Caki2 (cell line): ENCODE data around the gene AIMP2. TPM values are rescaled to one million over a fixed set of nuclear protein-coding genes. Genes with fewer than 3 reads are reported as not detected.
"Not testable (repeated sequence)": the region's sequence is repeated elsewhere in the genome, so short reads cannot be mapped to it uniquely, and the experiment has no call there.

Experiments used
- DNase-seq: peaks from one replicate; pipeline ENCODE4 v3.0.0-alpha.2; 2015; ENCODE audit warnings: low read depth
- in situ Hi-C: cut with HindIII; loops from 2 replicates; pipeline ENCODE4 v1.10.0; 2016; ENCODE audit warnings: low sequenced_read_pairs, low pct_unique_long_range_greater_than_20kb, mixed read lengths
- total RNA-seq: library from RNA; depleted of rRNA; stranded (reverse); fragments of >200 nt; shearing (Covaris generic); gene quantifications from 2 replicates; pipeline ENCODE4 v1.2.3, GENCODE V29; 2014; ENCODE audit warnings: low replicate concordance; rRNA removed

Gene AIMP2
- 114 and 138 TPM in 2 replicates for total RNA-seq

DNA sequence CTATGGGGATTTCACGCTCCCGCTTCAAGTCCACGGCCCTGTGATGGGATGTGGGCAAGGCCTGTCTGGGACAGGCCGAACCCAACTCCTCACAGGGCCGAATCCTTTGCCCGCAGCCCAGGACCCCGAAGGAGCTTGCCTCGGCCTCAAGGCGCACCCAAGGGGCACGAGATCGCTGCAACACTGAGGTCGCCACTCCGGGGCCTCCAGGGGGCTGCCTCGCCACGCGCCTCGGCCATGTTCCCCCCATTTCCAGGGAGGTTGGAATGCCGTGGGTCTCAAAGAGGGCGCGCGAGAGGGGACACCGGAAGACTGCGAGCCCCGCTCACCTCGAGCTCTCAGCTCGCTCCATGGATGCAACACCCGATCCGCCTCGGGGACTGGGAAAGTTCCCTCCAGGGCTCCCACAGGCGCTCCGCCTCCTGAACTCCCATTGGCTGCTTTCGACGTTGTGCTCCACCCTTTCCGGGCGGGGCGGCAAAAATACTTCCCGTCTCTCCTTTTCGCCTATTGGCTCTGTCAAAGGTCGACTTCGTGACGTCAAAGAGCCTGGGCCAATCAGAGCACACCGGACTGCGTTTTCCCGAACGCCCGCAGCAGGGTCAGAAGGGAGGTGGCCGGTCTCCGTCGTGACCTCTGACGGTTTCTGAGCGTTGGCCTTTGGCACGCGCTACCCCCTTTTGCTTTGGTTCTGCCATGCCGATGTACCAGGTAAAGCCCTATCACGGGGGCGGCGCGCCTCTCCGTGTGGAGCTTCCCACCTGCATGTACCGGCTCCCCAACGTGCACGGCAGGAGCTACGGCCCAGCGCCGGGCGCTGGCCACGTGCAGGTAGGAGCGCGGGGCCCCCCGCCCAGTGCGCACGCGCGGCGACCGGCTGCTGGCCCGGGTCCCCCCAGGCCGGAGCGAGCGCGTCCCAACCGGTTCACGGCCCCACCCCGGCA, at the start of gene AIMP2, which contains the start of gene PMS2:
TSS of gene AIMP2 (plus strand) at position 605 of the 944 bp plus-strand sequence. CDS start at position 697, 92 bp downstream.
TSS of gene PMS2 (minus strand) at position 382 of the 944 bp plus-strand sequence. CDS start at position 352, 30 bp downstream.
- in situ Hi-C loops = no loop called here

DNA sequence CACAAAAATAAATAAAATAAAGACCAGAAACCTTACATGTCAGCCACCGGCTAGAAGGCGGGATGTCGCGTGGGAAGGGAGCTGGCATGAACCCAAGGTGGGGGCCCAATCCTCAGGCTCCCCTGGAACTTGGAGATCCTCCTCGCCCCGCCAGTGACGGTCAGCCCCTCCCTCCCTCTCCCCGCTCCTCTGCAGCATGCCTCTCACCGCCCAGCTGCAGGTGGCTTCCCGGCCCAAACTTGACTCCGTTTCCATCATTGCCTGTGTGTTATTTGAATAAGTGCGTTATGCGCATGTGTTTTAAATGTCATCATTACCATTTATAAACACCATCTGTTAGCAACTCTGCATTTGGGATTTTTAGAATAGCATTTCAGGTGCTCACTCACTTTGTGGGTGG, 45.9 kb upstream of the AIMP2 start:
- DNase-seq, in situ Hi-C loops: not testable (repeated sequence)

More for the DNA sequence above, at the start of gene AIMP2, which contains the start of gene PMS2:
- peak; percentile 100 for DNase-seq

DNA sequence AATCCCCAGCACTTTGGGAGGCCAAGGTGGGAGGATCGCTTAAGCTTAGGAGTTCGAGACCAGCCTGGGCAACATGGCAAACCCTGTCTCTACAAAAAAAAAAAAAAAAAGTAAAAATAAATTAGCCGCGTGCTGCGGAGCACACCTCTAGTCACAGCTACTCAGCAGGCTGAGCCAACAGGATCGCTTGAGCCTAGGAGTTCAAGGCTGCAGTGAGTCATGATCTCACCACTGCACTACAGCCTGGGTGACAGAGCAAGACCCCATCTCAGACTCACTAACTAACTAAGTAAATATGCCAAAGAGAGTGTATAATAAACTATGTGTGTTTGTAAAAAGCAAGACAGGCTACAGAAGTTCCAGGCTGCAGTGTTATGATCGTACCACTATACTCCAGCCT, 45.3 kb upstream of the AIMP2 start:
- DNase-seq, in situ Hi-C loops: not testable (repeated sequence)

DNA sequence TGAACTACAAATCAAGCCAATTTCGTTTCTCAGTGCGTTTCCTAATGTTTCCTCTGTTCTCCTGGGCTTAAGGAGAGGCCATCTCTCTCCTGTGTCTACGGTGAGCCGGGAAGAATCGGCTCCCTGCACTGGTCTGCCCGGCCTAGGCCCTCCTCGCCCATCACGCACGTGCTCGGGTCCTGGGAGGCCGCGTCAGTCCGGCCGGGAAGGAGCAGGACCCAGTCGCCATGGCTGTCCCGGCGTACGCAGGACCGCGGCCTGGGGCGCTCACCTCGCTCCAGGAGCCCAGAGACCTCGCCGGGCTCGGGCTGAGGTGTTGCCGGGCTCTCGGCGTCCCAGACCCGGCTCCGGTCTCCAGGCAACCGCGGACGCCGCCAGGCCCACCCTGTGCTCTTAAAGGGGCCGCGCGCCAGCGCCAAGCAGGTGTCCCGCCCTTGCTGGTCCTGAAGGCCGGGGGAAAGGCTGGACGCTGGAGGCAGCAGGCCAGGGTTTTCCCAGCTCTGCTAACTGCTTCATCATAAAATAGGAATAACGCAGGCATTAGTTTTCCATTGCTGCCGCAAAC, 38.6 kb upstream of the AIMP2 start, which contains the start of gene RSPH10B:
TSS of gene RSPH10B (minus strand) at position 343 of the 565 bp plus-strand sequence. CDS start 3,573 bp downstream, outside the sequence.
- in situ Hi-C loops, DNase-seq: not testable (repeated sequence)

DNA sequence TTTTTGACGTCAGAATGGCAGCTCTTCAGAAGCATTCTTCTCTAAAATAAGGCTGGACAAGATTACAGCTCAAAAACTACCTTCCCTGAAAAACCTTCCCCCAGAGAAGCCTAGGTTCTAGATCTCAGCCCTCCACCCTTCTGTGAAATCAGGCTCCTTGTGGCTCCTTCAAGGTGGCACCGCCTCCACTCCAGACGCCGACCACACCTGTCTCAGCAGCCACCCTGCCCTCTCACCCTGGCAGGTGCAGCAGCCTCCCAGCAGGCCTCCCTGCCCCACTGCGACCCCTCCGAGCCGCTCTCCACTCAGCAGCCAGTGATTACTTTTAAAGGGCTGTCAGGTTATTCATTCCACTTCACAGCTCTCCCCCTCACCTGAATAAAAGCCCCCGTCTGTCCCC, 35.5 kb upstream of the AIMP2 start:
- in situ Hi-C loops, DNase-seq: not testable (repeated sequence)

DNA sequence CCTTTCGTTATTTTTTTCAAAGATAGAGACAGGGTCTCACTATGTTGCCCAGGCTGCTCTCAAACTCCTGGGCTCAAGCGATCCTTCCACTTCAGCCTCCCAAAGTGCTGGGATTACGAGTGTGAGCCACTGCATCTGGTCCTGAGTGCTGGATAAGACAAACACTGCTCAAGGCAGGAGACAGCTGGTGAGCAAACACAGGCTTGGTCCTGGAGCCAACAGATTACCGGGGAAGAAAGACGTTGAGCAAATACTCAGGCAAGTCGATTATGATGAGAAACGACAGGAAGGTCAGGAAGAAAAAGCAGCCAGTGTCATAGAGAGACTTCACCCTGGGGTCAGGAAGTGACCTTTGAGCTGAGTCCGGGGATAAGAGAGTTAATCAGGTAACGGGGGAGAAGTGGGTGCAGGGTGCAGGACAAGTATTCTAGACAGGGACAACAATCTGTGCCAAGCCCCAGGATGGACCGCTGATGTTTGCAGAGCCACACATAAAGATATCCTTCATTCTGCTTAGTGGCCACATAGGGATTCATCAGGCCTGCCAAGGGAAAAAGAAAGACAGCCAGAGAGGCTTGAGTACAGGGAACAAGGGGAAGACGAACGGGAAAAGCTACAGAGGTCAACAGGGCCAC, 29.3 kb upstream of the AIMP2 start:
- DNase-seq, in situ Hi-C loops: not testable (repeated sequence)

DNA sequence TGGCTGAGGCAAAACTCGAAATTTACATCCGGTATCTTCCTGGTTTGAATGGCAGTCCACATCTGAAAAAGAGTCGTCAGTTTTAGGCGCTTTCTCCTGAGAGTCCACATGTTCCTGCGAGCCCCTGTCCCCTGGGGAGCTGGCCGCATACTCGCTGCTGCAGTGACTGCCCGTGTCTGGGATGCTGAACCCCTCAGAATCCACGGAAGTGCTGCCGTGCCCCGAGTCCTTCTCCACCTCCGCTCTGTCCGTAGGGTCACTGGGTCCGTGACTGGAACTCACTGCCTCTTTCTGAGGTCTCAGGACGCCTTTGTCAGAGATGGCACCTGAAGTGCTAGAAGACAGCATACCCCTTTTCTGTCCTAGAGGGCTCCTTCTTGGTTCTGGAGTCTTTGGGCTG, 22.0 kb upstream of the AIMP2 start:
- in situ Hi-C loops, DNase-seq: not testable (repeated sequence)

DNA sequence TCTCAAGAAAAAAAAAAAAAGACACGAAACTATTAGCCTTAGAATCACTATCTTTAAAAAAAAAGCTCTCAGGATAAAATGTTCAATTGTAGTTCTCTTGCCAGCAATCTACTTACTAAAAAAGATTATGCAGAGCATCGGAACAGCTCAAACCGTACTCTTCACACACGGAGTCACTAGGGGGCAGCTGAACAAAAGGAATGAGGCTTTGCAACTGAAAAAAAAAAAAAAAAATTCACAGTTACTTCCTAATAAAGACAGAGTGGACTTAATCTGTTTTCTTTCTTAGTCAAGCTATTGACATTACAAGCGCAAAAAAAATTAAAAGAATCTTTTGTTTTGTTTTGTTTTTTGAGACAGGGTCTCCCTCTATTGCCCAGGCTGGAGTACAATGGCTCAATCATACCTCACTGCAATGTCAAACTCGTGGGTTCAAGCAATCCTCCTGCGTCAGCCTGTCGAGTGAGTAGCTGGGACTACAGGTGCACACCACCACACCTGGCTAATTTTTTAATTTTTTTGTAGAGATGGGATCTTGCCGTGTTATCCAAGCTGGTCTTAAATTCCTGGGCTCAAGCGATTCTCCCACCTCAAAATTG, 11.8 kb upstream of the AIMP2 start:
- in situ Hi-C loops = no loop called here
- peak; percentile 85 for DNase-seq

DNA sequence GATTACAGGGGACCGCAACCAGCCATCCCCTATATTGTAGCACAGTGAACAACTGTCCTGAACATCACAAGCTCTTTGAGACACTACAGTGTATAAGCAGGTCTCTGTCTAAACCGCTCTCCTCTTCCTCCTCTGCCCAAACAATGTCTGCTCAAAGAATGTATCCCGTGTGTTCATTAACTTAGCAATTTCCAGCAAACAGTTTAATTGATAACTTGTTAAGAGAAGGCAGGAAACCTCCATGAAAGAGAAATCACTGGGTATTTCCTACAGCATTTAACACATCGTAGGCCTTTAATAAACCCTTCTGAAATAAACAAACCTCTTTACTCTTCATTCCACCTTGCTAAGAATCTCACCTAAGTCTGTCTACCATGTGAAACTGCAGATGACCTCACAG, 1.7 kb upstream of the AIMP2 start:
- in situ Hi-C loops = no loop called here

DNA sequence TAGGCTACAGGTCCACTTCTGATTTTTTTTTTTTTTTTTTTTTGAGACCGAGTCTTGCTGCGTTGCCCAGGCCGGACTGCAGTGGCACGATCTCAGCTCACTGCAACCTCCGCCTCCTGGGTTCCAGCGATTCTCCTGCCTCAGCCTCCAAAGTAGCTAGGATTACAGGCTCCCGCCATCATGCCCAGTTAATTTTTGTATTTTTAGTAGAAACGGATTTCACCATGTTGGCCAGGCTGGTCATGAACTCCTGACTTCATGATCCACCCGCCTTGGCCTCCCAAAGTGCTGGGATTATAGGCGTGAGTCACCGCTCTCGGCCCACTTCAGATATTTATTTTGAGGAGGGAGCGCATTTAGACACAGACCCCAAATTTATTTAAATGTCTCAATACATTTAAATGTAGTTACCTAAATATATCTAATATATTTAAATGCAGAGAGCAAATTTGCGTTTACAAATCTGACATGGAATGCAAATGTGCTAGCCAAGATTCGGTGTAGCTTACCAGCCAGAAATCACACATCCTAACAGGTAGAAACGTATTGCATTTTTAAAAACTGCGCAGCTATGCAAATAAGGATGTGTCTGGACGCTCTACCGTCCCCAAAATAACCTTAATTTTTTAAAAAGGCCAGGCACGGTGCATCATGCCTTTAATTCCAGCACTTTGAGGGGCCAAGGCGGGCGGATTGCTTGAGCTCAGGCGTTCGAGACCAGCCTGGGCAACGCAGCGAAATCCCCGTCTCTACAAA, 1.1 kb upstream of the AIMP2 start:
- in situ Hi-C loops, DNase-seq: not testable (repeated sequence)

More for the DNA sequence above, 1.7 kb upstream of the AIMP2 start:
- DNase-seq = no peak

DNA sequence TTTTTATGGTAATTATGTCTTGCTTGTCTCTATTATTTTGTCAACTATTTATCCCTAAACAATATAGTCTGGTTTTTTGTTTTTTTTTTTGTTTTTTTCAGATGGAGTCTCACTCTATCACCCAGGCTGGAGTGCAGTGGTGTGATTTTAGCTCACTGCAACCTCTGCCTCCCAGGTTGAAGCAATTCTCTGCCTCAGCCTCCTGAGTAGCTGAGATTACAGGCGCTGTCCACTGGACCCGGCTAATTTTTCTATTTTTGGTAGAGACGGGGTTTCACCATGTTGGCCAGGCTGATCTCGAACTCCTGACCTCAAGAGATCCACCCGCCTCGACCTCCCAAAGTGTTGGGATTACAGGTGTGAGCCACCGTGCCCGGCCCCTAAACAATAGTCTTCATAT, 1.3 kb downstream of the AIMP2 start:
- in situ Hi-C loops, DNase-seq: not testable (repeated sequence)

DNA sequence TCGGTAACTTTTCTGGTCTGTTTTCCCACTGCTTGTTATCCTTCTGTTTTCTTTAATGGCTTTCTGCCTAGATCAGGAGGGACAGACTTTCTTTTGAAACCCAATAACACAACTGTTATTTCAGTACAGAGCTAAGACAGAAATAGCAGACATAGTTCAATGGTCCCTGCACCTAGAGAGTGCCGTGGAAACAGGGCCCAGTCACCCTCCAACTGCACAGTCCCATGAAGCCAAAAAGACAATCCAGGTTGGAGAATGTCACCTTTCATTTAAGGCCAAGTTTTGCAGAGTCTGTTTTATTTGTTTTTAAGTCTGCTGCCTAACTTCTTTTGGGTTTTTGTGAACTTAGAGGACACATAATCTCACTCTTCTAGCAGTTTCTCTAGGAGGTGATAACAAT, 2.5 kb downstream of the AIMP2 start:
- no peak for DNase-seq
- in situ Hi-C loops = no loop called here

DNA sequence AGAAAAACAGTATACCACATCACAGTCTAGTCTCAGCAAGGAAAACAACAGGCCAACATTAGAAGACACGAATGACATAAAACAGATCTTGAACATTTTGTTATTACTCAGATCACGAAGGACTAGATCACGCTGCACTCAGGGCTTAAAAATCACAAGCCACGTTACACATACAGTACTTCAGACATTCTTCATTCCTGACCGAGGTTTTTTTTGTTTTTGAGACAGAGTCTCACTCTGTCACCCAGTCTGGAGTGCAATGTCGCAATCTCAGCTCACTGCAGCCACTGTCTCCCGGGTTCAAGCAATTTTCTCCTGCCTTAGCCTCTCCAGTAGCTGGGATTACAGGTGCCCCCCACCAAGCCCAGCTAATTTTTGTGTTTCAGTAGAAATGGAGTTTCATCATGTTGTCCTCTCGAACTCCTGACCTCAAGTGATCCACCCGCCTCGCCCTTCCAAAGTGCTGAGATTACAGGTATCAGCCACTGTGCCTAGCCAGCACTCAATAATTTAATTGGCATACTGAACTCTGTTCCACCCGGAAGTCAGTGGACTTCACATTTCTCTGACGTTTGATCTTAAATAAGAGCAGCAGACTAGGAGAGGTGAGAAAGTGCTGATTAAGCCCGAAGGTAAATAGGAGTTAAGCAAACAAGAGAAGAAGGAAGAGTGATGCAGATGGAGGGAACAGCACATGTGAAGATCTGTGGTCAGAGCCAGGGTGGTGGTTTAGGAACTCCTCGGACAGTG, 3.5 kb downstream of the AIMP2 start:
- in situ Hi-C loops = no loop called here
- DNase-seq = no peak

DNA sequence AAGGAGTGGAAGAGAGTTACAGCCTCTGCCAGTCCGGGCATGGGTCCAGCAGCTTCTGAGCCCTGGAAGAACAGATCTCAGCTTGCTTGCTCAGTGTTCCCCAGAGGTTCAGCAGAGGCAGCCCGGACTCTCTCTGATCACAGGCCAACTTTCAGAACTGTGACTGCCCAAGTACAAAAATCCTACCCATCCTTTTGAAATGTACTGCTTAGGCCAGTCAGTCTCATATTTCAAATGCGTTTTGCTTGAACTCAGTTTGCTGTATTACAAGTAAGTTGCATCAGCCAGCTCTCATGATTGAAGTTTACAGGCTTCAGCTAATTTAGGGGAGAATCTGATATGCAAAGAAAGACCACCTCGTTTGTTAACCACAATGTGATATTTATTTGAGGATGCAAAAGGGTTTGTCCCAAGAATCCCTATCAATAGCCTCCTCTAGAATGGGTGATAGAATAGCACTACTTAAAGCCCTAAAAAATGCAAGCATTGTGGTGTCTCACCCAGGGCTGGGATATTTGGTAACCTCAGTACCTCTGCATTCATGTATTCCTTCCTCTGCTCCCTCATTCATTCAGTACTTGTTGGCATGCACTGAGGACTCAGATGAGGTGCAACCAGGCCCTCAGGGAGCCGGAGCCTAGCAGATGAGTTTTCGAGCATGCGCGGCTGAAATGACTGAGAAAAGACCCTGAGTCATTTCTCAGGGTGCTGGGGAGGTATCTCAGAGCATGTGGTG, 7.0 kb downstream of the AIMP2 start:
- in situ Hi-C loops = no loop called here
- no peak for DNase-seq

DNA sequence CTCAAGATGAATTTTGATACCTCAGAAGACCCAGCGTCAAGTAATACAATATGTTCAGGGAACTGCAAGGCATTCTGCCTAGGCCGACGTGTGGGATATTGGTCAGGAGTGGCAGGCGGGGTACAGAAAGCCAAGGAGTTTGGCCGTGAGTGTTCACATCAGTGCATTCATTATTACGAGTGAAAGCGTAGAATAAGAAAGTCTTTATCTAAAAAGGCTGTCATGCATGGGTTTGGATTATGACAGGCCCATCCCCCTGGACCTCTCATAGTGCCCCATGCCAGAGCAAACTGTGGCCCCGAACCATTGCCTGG, 7.5 kb downstream of the AIMP2 start:
- in situ Hi-C loops = no loop called here
- no peak for DNase-seq
